AG04449 (cell line): ENCODE data around the gene PTGFR.

Source experiments
- CTCF ChIA-PET: fragments of 350-600 bp; formaldehyde crosslinking; extraction: SDS; loops from one replicate; lab custom pipeline; 2021; ENCODE audit warnings: antibody characterized with exemption; lab: Yijun Ruan, JAX
- POLR2A ChIA-PET: fragments of 400-600, 350-600 bp; formaldehyde crosslinking; extraction: SDS; loops from one replicate; lab custom pipeline; 2020; ENCODE audit warnings: antibody characterized with exemption, inconsistent platforms; lab: Yijun Ruan, JAX
- DNase-seq: peaks from one replicate; pipeline ENCODE4 v3.0.0-alpha.2; 2010; ENCODE audit warnings: low read depth, low spot score
- H3K4me3 ChIP-seq: 2 replicates; pipeline ENCODE4 v1.5.1; 2011; ENCODE audit warnings: low read depth, mild to moderate bottlenecking, control low read depth, low read length
- CTCF ChIP-seq: IDR thresholded peaks from one replicate; pipeline ENCODE4 v1.5.1; 2011; ENCODE audit warnings: mild to moderate bottlenecking, moderate library complexity, low read length, control low read depth, inconsistent platforms; ENCODE audit not compliant: insufficient read depth; ENCODE audit errors: missing control alignments

The PTGFR gene

DNA sequence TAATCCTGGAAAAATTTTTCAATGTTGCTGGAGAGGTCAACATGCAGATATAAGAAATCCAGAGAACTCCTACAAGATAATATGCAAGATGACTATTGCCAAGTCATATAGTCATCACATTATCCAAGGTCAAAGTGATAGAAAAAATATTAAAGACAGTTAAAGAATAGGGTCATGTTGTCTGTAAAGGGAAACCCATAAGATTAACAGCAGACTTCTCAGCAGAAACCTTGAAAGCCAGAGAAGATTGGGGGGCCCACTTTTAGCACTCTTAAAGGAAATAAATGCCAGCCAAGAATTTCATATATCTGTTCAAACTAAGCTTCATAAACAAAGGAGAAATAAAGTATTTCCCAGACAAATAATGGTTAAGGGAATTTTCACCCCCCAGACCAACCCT, 64.1 kb downstream of the PTGFR start:
- no peak overlapping the region for H3K4me3 ChIP-seq
- TF ChIP-seq CTCF = no peak
- DNase-seq = no peak
- ChIA-PET POLR2A (no interaction called here), CTCF (no interaction called here)

DNA sequence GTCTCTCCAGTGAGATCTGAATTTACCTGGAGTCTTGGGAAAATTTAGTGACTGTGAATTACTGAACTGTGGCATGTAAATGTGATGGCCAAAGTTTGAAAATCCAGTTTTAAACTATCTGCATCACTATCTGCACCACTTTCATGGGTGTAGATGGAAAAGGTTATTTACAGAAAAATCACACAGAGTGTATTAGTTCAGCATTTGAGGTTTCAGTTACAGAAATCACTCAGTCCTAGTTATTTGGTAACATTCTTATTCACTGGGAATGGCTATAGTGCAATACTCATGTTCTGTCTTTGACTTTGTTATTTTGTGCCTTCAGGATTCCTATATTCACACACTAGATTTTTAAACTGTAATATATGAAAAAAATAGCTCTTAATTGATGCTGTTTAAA, 68.9 kb downstream of the PTGFR start:
- ChIA-PET CTCF (interaction anchor here (0.7 to 0.9 kb wide), 2 partner anchors 12 to 146 kb away, joined by 3 read pairs; no protein-coding TSS in a partner anchor), POLR2A (no interaction called here)
- no peak for DNase-seq
- no peak overlapping the region for H3K4me3 ChIP-seq
- TF ChIP-seq CTCF = no peak

- no peak for TF ChIP-seq CTCF
- no peak overlapping the region for H3K4me3 ChIP-seq
- POLR2A ChIA-PET = no interaction called here
- DNase-seq = no peak
- CTCF ChIA-PET = no interaction called here
Measured at GRCh38 chr1:78560811-78561210, 70.0 kb downstream of the PTGFR start.

GRCh38 chr1:78561856-78562255, 71.1 kb downstream of the PTGFR start:
- ChIA-PET CTCF (no interaction called here), POLR2A (no interaction called here)
- TF ChIP-seq CTCF = no peak
- DNase-seq = no peak
- no peak overlapping the region for H3K4me3 ChIP-seq

DNA sequence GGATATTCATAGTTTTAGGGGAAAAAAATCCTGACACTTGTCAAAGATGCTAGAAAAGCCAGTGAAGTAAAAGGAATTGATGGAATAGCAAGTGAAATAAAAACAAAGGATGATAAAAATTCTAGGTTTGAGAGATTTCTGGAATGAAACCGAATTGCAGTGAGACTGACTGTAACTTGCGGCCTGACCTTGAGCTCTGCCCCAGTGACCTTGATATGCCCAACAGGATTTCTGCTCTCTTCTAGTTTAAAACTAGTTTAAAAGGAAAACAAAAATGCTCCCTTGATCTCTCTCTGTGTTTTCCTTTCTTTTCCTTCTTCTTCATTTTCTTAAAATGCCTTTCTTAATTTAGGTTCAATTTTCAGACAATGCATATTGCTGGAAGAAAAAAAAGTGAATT, 74.6 kb downstream of the PTGFR start:
- no peak for TF ChIP-seq CTCF
- POLR2A ChIA-PET = interaction anchor here (0.6 kb wide), 1 partner anchor 73 kb away, joined by 3 read pairs; no protein-coding TSS in a partner anchor
- CTCF ChIA-PET = no interaction called here
- H3K4me3 ChIP-seq = no peak overlapping the region
- DNase-seq = no peak

- no peak for DNase-seq
- ChIA-PET CTCF (no interaction called here), POLR2A (no interaction called here)
- H3K4me3 ChIP-seq = no peak overlapping the region
- no peak for TF ChIP-seq CTCF
Measured at GRCh38 chr1:78570539-78570938, 79.8 kb downstream of the PTGFR start.
